Activated naive CD4-positive, alpha-beta T cell treated with anti-CD3 and anti-CD28 coated beads, Interleukin-2, amount 50 U/mL, for 72 hours (primary cell): ENCODE measurements around the gene CD48. TPM values are rescaled to one million over a fixed set of nuclear protein-coding genes. Genes with fewer than 3 reads are reported as not detected.
A peak's percentile ranks its signal among the peaks of the same experiment; 100 is the strongest.

Experiments
- ATAC-seq, 2 donors: fragments of 150-1000 bp; cut with Tn5 transposase; 2 replicates each; pipeline ENCODE4 v1.10.0; 2021; ENCODE audit warnings: mild to moderate bottlenecking in 2 of 2, moderate library complexity in 2 of 2
- DNase-seq, 2 donors: peaks; one replicate each; pipeline ENCODE4 v3.0.0; 2021 to 2022; ENCODE audit warnings: low spot score in 2 of 2
- H3K27ac Mint-ChIP-seq, 2 donors: one replicate each; pipeline ENCODE4 v1.8.0; 2022; ENCODE audit warnings: mild to moderate bottlenecking in 2 of 2, mixed read lengths in 2 of 2
- H3K36me3 Mint-ChIP-seq, 2 donors: one replicate each; pipeline ENCODE4 v1.8.0; 2022; ENCODE audit warnings: mixed read lengths in 2 of 2
- H3K9me3 Mint-ChIP-seq, 2 donors: one replicate each; pipeline ENCODE4 v1.8.0; 2022; ENCODE audit warnings: mixed read lengths in 2 of 2
- total RNA-seq, 2 donors: library from RNA; stranded (reverse); gene quantifications; one replicate each; pipeline ENCODE4 v1.2.3, GENCODE V29; 2022

Gene CD48, protein sequence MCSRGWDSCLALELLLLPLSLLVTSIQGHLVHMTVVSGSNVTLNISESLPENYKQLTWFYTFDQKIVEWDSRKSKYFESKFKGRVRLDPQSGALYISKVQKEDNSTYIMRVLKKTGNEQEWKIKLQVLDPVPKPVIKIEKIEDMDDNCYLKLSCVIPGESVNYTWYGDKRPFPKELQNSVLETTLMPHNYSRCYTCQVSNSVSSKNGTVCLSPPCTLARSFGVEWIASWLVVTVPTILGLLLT
- total RNA-seq, result 100 to 1,000 TPM; 231 to 236 TPM

DNA sequence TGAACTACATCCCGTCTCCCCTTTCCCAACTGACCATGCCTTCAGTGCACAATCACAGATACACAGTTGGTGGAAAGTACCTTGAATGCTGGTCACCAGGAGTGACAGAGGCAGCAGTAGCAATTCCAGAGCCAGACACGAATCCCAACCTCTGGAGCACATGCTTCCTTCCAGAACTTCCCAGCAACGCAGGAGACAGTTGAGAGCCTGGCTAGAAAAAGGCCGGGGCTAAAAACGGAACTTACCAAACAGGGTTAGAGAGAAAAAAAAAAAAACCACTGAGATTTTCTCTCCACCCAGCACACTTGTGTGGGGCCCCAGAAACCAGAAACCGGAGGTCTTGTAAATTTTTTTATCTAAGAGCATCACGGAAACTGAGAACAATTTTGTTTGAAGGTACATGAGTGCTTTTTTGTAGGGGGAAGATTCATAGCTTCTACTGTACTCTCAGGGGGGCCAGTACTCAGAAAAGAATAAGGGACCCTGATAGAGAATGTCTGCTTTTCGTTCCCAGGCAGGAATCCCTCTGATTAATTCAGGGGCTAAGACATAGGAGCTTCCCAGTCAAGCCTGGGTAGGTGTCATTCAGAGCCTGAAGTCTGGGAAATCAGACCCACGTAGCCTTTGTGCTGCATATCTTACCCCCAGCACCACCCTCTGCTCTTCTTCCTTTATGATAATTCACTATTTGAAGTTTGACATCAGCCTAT lies at the start of gene CD48:
TSS of gene CD48 (minus strand) at position 221 of the 710 bp plus-strand sequence. CDS start at position 162, 59 bp downstream.
- DNase-seq, result peak in 1 of 2 donors; percentile 32
- Mint-ChIP-seq H3K36me3 (no peaks in the 10 kb centered on the region), H3K27ac (peak within 1 kb of the TSS in 1 of 2 donors; percentile 79), H3K9me3 (no peaks in the 10 kb centered on the region)
- peak; percentile 43 to 71 for ATAC-seq

DNA sequence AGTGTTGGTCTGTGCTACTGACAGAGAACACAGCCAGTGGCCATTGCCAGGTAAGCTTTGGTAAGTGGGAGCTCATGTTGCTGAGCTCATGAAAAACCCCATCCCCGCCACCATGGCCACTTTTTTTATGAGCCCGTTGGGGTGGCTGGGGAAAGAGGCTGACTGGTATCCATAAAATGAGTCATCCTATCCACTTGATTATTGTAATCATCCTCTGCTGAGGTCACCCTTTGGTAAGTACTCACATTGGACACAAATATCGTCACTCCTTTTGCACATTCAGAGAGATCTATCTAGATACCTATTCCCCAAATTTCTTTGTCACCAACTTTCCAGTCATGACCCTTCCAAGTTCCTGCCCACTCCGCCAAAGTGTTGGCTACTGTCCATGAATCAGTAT lies 49.4 kb upstream of the CD48 start:
- DNase-seq (no peak), ATAC-seq (peak in 1 of 2 donors; percentile 24)
- H3K36me3 Mint-ChIP-seq, result peaks cover 0 to 25% of the 10 kb centered on the region in 2 donors
- no peak overlapping the region for H3K27ac Mint-ChIP-seq
- peaks cover 18 to 25% of the 10 kb centered on the region in 2 donors for H3K9me3 Mint-ChIP-seq

DNA sequence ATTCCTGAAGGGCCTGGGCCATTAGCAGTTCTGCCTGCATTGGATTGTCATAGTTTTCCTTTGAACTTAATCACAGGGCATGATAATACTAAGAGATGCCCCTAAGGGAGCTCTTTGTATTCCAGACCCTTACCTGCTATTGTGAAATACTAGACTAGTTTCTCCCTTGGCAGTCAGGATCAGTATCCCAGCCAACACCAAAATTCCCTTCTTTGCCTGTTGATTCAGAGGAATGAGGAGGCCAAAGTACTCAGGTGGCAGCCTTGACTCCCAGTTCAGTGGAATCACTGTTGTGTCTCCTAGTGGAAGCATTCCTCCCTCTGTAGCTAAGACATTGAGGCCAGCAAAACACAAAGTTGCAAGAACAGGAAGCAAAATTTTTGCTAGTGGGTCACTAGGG lies 48.1 kb upstream of the CD48 start:
- DNase-seq, result no peak
- peaks cover 0 to 25% of the 10 kb centered on the region in 2 donors for H3K36me3 Mint-ChIP-seq
- no peak overlapping the region for H3K27ac Mint-ChIP-seq
- peaks cover 18 to 29% of the 10 kb centered on the region in 2 donors for H3K9me3 Mint-ChIP-seq
- no peak for ATAC-seq

DNA sequence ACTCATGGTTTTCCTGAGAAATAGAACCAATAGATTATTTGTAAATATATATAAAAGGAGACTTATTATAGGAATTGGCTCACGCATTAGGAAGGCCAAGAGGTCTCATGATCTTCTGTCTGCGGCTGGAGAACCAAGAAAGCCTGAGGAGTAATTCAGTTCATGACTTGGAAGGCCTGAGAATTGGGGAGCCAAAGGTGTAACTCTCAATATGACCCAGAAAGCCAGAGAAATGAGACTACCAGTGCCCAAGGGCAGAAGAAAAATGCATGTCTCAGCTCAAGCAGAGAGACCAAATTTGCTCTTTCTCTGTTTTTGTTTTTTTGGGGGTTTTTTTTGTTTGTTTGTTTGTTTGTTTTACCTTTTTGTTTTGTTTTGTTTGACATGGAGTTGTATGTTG lies 46.9 kb upstream of the CD48 start:
- H3K36me3 Mint-ChIP-seq, result peaks cover 2 to 37% of the 10 kb centered on the region in 2 donors
- peaks cover 18 to 33% of the 10 kb centered on the region in 2 donors for H3K9me3 Mint-ChIP-seq
- DNase-seq, result no peak
- no peak overlapping the region for H3K27ac Mint-ChIP-seq
- ATAC-seq, result peak in 1 of 2 donors; percentile 54

DNA sequence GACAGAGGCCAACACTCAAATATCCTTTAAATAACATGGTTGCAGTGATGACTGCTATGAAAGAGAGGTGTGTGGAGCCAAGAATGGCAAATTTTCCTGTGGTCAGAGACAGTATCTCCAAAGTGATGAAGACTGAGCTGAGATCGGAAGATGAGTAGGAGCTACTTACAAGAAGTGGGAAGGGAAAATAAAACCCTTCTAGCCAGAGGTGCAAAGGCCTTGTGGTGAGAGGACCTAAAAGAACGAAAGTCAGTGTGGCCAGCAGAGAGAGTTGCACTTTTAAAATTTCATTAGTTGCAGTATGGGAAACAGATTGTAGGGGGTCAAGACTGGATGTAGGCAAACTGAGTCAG lies 45.2 kb upstream of the CD48 start:
- DNase-seq (no peak), ATAC-seq (peak in 1 of 2 donors; percentile 55)
- Mint-ChIP-seq H3K9me3 (peaks cover 17 to 32% of the 10 kb centered on the region in 2 donors), H3K36me3 (peaks cover 19 to 52% of the 10 kb centered on the region in 2 donors), H3K27ac (peak overlapping the region in 1 of 2 donors; percentile 42)

DNA sequence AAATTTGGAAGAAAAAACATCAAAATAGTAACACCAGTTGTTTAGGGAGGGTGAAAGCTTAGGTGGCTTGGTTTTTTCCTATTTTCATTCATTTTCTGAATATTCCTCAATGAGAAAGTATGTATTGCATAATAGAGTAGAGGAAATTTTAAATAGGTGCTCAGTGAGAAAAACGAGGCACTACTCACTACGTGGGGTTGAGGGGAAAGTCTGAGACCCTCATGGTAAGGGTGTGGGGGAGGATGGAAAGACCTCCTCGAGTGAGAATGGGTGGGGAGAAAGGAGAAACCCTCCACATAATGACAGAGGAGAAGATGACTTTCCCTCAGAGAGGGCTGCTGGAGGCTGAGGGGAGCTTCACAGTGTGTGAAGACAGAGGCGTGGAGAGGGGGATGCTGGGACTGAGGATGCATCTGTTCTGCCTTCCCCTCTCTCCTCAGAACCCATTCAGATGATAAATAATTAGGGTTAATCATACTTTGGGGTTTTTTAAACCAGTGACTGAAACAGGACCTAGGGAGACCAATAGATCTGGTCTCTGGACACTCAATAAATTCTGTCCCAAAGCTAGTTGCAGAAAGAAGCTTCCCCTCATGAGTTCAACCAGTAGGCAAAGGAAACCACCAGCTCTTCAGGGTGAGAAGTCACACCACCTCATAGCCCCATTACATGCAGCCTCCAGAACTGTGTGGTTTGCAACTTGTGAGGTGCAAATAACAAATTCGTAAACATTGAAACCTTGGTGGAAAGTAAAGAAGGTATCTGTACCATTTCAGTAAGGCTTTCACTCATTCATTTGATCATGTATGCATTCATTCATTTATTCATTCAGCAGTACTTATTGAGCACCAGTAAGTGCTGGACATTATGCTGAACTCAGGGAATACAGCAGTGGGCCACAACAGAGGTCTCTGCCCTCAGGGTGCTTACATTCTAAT lies 44.6 kb upstream of the CD48 start:
- Mint-ChIP-seq H3K9me3 (peaks cover 11 to 26% of the 10 kb centered on the region in 2 donors), H3K36me3 (peaks cover 24 to 52% of the 10 kb centered on the region in 2 donors), H3K27ac (peak overlapping the region; percentile 22 to 42)
- ATAC-seq, result peak; percentile 46 to 65
- no peak for DNase-seq

DNA sequence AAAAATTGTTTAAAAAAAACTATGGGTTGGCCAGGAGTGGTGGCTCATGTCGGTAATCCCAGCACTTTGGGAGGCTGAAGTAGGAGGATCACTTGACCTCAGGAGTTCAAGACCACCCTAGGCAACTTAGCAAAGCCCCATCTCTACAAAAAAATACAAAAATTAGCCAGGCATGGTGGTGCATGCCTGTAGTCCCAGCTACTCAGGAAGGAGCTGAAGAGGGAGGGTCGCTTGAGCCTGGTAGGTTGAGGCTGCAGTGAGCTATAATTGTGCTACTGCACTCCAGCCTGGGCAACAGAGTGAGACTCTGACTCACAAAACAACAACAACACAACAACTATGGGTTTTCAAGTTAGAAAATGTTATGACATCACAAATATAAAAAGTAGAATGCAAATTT lies 43.8 kb upstream of the CD48 start:
- H3K9me3 Mint-ChIP-seq, result peaks cover 9 to 22% of the 10 kb centered on the region in 2 donors
- ATAC-seq (no peak), DNase-seq (no peak)
- peaks cover 31 to 59% of the 10 kb centered on the region in 2 donors for H3K36me3 Mint-ChIP-seq
- H3K27ac Mint-ChIP-seq, result peak overlapping the region; percentile 22 to 42

DNA sequence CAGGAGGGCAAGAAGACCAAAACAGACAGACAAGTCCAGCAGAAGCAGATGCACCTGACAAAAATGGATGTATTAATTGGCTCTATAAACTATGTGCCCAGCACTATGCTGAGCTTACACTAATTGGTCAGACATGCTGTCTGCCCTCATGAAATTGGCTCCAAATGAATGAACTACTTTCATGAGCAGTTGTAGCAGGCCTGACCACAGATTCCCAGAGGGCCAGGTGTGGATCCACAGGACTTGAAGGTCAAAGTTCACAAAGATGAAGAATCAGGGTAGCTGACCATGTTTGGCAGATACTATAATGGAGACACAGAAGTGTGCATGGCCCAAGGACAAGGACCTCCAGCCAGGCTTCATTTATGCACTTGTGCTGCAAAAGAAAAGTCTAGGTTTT lies 42.0 kb upstream of the CD48 start:
- Mint-ChIP-seq H3K36me3 (peaks cover 43 to 73% of the 10 kb centered on the region in 2 donors), H3K9me3 (peaks cover 8 to 19% of the 10 kb centered on the region in 2 donors), H3K27ac (no peak overlapping the region)
- DNase-seq, result no peak
- ATAC-seq, result no peak

DNA sequence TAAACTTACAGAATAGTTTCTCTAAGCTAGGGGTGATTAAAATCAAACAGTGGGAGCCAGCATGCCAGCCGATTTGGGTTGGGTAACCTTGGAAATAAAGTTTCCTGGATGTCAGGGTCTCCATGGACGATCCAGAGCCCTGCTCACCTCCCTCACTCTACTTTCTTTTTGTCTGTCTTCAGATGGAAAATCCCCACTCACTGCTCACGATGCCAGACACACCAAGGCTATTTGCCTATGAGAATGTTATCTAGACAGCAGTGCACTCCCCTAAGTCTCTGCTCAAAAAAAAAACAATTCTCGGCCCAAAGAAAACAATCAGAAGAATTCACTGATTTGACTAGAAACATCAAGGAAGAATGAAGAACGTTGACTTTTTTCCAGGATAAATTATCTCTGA lies 41.3 kb upstream of the CD48 start:
- peaks cover 49 to 78% of the 10 kb centered on the region in 2 donors for H3K36me3 Mint-ChIP-seq
- H3K9me3 Mint-ChIP-seq, result peaks cover 8 to 19% of the 10 kb centered on the region in 2 donors
- DNase-seq (no peak), ATAC-seq (no peak)
- H3K27ac Mint-ChIP-seq, result peak overlapping the region in 1 of 2 donors; percentile 66

DNA sequence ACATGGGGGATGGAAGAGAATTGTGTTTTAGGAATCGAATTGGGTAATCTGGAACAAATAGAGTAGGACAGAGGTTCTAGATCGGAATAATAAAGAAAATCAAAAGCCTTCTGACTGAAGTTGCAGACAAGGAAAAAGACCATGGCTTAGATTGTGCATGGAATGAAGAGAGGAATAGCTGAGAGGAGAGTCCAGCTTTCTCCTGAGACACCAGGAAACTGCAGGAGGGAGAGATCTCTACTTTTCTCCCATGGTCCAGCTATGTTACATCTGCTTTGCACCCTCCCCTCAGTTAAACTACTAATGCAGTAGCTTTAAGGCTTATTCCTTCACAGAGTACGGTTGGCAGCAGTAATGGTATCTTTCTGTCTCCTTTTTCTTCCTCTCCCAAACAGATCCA lies 40.8 kb upstream of the CD48 start:
- Mint-ChIP-seq H3K36me3 (peaks cover 52 to 78% of the 10 kb centered on the region in 2 donors), H3K27ac (peak overlapping the region; percentile 66 to 84), H3K9me3 (peaks cover 8 to 19% of the 10 kb centered on the region in 2 donors)
- ATAC-seq (no peak), DNase-seq (no peak)

DNA sequence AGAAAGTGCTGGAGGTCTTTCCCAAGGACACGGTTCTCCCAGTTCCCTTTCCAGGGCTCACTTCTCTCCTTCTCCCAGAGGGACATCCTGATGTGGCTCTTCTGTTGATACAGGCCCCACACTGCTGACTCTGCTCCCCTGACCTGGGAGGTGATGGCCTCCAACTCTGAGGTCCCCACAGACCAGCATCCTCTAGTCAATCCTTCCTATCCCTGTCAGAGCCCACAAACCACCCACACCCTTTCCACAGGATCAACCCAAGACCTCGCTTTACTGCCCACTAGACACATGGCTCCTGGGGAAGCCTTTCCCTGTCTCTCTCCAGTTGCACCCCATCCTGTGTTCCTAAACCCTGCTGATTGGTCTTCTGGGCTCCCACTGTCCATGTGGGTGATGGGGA lies 39.0 kb upstream of the CD48 start:
- peak overlapping the region; percentile 84 for H3K27ac Mint-ChIP-seq
- peaks cover 3 to 4% of the 10 kb centered on the region in 2 donors for H3K9me3 Mint-ChIP-seq
- peak in 1 of 2 donors; percentile 61 for DNase-seq
- peak in 1 of 2 donors; percentile 57 for ATAC-seq
- peaks cover 52 to 63% of the 10 kb centered on the region in 2 donors for H3K36me3 Mint-ChIP-seq

DNA sequence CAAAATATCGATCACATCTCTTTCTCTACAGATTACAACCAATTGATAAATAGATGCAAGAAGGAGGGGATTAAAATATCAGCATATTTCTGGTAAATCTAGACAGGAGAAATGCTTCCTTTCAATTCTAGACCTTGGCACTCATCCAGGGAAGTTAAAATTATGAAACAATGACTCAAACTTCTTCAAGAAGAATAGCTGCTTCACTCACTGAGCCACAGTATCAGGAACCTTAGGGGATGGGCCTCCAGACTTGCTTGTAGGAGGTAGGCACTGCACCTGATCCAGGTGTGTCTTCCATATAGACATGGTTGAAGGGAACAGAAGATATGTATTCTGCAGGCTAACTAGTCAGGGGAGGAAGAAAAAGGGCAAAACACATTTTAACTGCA lies 37.3 kb upstream of the CD48 start:
- peaks cover 3 to 5% of the 10 kb centered on the region in 2 donors for H3K9me3 Mint-ChIP-seq
- DNase-seq, result no peak
- peak overlapping the region in 1 of 2 donors; percentile 48 for H3K27ac Mint-ChIP-seq
- no peak for ATAC-seq
- peaks cover 53 to 67% of the 10 kb centered on the region in 2 donors for H3K36me3 Mint-ChIP-seq

DNA sequence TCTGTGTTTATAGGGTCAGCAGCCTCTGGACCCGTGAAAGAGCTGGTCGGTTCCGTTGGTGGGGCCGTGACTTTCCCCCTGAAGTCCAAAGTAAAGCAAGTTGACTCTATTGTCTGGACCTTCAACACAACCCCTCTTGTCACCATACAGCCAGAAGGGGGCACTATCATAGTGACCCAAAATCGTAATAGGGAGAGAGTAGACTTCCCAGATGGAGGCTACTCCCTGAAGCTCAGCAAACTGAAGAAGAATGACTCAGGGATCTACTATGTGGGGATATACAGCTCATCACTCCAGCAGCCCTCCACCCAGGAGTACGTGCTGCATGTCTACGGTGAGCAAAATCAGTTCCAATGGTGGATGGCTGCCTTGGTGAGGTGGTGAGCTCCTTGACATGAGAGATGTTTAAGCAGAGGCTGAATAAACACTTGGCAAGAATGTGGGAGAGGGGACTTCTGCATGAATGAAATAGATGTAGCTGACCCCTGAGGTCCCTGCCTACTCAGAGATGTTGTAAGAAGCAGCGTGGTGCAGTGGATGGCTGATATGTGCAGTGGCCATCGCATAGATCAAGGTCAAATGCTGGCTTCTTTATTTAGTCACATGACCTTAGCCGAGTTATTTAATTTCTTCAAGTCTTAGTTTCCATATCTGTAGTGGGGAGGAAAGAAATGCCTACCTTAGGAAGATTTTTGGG lies 36.7 kb upstream of the CD48 start:
- peaks cover 48 to 66% of the 10 kb centered on the region in 2 donors for H3K36me3 Mint-ChIP-seq
- DNase-seq, result no peak
- peaks cover 0 to 7% of the 10 kb centered on the region in 2 donors for H3K9me3 Mint-ChIP-seq
- H3K27ac Mint-ChIP-seq, result peak overlapping the region; percentile 48 to 57
- no peak for ATAC-seq

DNA sequence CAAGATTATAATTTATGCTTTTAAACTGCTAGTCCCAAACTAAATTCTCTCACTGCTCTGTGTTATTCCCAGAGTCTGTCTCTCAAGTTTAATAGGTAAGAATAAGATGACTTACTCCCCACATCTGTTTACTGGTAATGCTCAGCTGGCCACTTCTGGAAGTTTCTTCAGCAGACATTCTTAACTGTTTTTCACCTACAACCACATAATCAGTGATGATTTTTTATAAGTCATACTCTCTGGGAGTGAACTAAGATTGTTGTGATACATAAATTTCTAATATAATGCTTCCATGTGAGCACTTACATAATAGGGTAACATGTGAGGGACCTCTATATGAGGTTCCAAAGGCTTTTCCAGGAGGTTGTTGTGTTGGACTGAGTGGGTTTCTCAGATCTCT lies 36.1 kb upstream of the CD48 start:
- Mint-ChIP-seq H3K36me3 (peaks cover 48 to 66% of the 10 kb centered on the region in 2 donors), H3K9me3 (peaks cover 0 to 10% of the 10 kb centered on the region in 2 donors), H3K27ac (peak overlapping the region; percentile 3 to 48)
- ATAC-seq, result no peak
- no peak for DNase-seq

DNA sequence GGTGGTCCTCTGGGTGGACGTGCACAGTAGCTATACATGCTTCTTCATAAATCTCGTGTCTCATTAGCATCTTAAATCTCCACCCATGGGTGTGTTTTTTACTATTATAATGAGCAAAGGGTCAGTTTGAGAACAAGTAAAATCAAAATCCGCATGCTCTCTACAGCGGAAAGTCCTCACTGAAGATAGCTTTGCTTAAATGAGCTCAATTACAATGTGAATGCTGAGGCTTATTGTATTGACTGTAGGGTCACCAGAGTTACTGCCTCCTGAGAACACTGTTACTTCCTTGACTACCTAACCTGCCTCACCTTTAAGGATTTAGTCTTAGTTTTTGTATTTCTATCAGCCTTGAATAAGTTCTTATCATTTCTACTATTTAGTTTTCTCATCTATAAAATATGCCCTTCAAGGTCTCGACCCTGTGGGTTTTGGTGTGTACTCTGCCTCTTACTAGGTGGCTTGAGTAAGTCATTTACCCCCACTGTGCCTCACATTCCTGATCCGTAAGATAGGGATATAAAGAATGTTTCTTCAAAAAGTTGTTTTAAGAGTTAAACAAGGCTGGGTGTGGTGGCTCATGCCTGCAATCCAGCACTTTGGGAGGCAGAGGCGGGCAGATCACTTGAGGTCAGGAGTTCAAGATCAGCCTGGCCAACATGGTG lies 35.3 kb upstream of the CD48 start:
- peaks cover 48 to 64% of the 10 kb centered on the region in 2 donors for H3K36me3 Mint-ChIP-seq
- ATAC-seq, result no peak
- peaks cover 0 to 10% of the 10 kb centered on the region in 2 donors for H3K9me3 Mint-ChIP-seq
- DNase-seq, result no peak
- no peak overlapping the region for H3K27ac Mint-ChIP-seq
